Activated T-cell treated with anti-CD3 and anti-CD28 coated beads, Interleukin-2, amount 50 U/mL, for 72 hours (primary cell): ENCODE data around the gene PDGFRB. TPM values are rescaled to one million over a fixed set of nuclear protein-coding genes. Genes with fewer than 3 reads are reported as not detected.

Experiments used
- ATAC-seq, 2 donors: fragments of 150-1000 bp; cut with Tn5 transposase; replicated peaks in 1 of 2; 2 replicates each; pipeline ENCODE4 v1.10.0; 2021; ENCODE audit warnings: moderate library complexity in 2 of 2, mild to moderate bottlenecking in 1 of 2
- DNase-seq, 2 donors: peaks; one replicate each; pipeline ENCODE4 v3.0.0; 2021 to 2022; ENCODE audit warnings: mixed read lengths in 1 of 2
- H3K27ac Mint-ChIP-seq: one replicate; pipeline ENCODE4 v1.8.0; 2022; ENCODE audit warnings: mild to moderate bottlenecking, moderate library complexity, mixed read lengths
- H3K27me3 Mint-ChIP-seq: one replicate; pipeline ENCODE4 v1.8.0; 2022; ENCODE audit warnings: low read depth, mixed read lengths
- H3K36me3 Mint-ChIP-seq, 2 donors: one replicate each; pipeline ENCODE4 v1.8.0; 2022; ENCODE audit warnings: mixed read lengths in 2 of 2, mild to moderate bottlenecking in 1 of 2; ENCODE audit not compliant: insufficient read depth in 2 of 2
- H3K4me1 Mint-ChIP-seq: one replicate; pipeline ENCODE4 v1.8.0; 2022; ENCODE audit warnings: low read depth, mixed read lengths
- H3K4me3 Mint-ChIP-seq, 2 donors: one replicate each; pipeline ENCODE4 v1.8.0; 2022; ENCODE audit warnings: mild to moderate bottlenecking in 2 of 2, mixed read lengths in 2 of 2, moderate library complexity in 2 of 2
- H3K9me3 Mint-ChIP-seq, 2 donors: one replicate each; pipeline ENCODE4 v1.8.0; 2022; ENCODE audit warnings: mixed read lengths in 2 of 2
- total RNA-seq, 2 donors: library from RNA; stranded (reverse); gene quantifications; one replicate each; pipeline ENCODE4 v1.2.3, GENCODE V29; 2022

PDGFRB gene
- total RNA-seq, 2 donors from 2014 or later = 0.34 to 1.1 TPM

- H3K4me3 Mint-ChIP-seq = no peak overlapping the region
- ATAC-seq (no peak), DNase-seq (no peak)
- H3K27me3 Mint-ChIP-seq = peaks cover 65% of the 10 kb centered on the region
- no peak overlapping the region for H3K27ac Mint-ChIP-seq
- no peaks in the 10 kb centered on the region for H3K9me3 Mint-ChIP-seq
- no peaks in the 10 kb centered on the region for H3K36me3 Mint-ChIP-seq
- no peaks in the 10 kb centered on the region for H3K4me1 Mint-ChIP-seq
Observed at GRCh38 chr5:150166037-150166649, 10.5 kb upstream of the PDGFRB start.

DNA sequence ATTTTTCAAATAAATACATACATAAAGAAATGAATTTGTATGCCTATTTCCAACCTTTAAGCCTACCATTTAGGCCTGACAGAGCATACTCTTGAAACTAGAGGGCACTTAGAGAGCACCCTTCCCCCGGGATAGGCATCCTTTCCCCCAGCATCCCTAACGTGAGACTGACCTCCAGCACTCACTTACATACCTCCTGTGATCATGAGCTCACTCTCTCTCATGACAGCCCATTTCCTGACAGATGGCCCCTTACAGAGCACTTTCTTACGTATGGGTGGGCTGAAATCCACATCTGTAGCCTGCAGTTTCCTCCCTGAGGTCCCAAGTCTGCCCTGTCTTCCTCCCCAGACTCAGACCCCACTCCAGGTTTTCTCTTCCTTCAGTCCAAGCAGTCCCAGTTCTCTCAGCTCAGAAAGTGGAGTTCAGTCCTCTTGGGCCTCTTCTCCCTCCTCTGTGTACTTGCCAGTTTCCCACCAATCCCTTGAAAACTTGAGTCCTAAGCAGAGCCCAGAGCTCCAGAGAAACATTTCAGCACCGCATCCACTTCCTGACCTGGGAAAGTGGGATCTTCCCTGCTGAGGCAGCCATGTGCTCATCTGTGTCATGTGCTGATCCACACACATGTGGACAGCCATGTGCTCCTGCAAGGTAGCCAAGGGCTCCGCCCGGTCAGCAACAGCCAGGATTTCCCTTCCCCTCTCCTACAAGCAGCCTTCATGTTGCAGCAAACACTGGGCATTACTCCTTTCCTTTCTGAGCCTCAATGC lies 8.8 kb upstream of the PDGFRB start:
- no peaks in the 10 kb centered on the region for H3K9me3 Mint-ChIP-seq
- peaks cover 47% of the 10 kb centered on the region for H3K27me3 Mint-ChIP-seq
- no peaks in the 10 kb centered on the region for H3K4me1 Mint-ChIP-seq
- no peaks in the 10 kb centered on the region for H3K36me3 Mint-ChIP-seq
- H3K27ac Mint-ChIP-seq = no peak overlapping the region
- no peak overlapping the region for H3K4me3 Mint-ChIP-seq
- DNase-seq = no peak
- ATAC-seq = no peak

DNA sequence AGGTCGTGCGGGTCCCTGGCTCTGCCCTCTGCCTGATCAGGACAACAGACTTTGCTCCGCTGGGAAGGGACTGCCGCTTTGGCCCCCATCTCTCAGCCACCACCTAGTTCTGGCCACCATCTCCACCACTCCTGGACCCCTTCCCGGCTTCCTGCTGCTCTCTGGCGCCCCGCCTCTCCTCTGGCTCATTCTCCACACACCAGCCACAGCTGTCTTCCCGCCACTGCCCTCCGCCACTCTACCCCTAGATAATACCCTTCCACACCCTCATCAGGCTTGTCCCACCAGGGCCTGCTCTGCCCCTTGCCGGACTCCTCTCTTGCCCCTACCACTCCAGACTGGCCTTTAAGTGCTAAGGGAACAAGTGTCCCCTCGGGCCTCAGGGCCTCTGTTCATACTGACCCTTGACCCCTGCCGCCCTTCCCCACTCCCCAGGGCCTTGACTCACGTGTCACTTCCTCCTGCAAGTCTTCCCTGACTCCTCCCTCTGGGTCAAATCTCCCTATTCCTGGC lies 8.0 kb upstream of the PDGFRB start:
- Mint-ChIP-seq H3K27me3 (peaks cover 40% of the 10 kb centered on the region), H3K9me3 (no peaks in the 10 kb centered on the region), H3K27ac (no peak overlapping the region), H3K36me3 (no peaks in the 10 kb centered on the region), H3K4me1 (no peaks in the 10 kb centered on the region), H3K4me3 (no peak overlapping the region)
- DNase-seq = no peak
- no peak for ATAC-seq

GRCh38 chr5:150163035-150163434 lies 7.4 kb upstream of the PDGFRB start:
- H3K9me3 Mint-ChIP-seq = no peaks in the 10 kb centered on the region
- H3K27ac Mint-ChIP-seq = no peak overlapping the region
- H3K4me1 Mint-ChIP-seq = no peaks in the 10 kb centered on the region
- H3K4me3 Mint-ChIP-seq = no peak overlapping the region
- H3K27me3 Mint-ChIP-seq = peaks cover 35% of the 10 kb centered on the region
- DNase-seq = no peak
- H3K36me3 Mint-ChIP-seq = no peaks in the 10 kb centered on the region
- no peak for ATAC-seq

GRCh38 chr5:150162142-150162513 lies 6.5 kb upstream of the PDGFRB start:
- ATAC-seq (no peak), DNase-seq (no peak)
- Mint-ChIP-seq H3K36me3 (no peaks in the 10 kb centered on the region), H3K4me3 (no peak overlapping the region), H3K4me1 (no peaks in the 10 kb centered on the region), H3K27ac (no peak overlapping the region), H3K9me3 (no peaks in the 10 kb centered on the region), H3K27me3 (peaks cover 32% of the 10 kb centered on the region)

GRCh38 chr5:150161242-150162141 lies 5.8 kb upstream of the PDGFRB start:
- Mint-ChIP-seq H3K4me3 (no peak overlapping the region), H3K9me3 (no peaks in the 10 kb centered on the region), H3K4me1 (no peaks in the 10 kb centered on the region), H3K27ac (no peak overlapping the region), H3K27me3 (peaks cover 38% of the 10 kb centered on the region), H3K36me3 (no peaks in the 10 kb centered on the region)
- peak; percentile 80 to 82 for DNase-seq
- peak; percentile 76 to 82 for ATAC-seq

DNA sequence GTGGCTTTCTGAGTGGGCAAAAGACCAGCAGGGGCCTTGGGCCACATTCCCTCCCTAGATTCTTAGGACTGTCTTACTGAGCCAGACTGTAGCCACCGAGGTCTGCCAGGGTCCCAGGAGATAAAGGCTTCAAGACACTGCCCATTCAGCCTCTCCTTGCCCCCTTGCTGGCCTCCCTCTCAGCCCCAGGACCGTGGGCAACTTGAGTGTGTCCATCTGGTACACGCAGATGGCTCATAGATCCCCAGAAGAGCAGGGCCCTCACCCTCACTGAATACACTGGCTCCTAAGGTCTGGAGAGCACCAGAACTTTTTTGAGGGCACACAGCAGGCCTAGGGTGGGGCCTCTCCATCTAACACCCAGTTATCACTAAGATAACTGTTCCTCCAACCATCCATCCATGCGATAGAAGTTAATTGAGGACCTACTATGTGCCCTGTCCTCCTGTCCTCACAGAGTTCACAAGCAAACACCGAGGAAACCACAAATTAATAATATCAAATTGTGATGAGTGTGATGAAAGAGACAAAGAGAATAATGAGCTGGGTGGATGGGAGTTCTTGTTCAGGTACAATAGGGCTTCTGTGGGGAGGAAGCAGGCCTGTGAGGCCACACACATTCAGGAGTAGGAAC lies 4.9 kb upstream of the PDGFRB start:
- H3K27me3 Mint-ChIP-seq = peaks cover 41% of the 10 kb centered on the region
- H3K27ac Mint-ChIP-seq = no peak overlapping the region
- H3K36me3 Mint-ChIP-seq = no peaks in the 10 kb centered on the region
- H3K4me1 Mint-ChIP-seq = peaks cover 6% of the 10 kb centered on the region
- no peaks in the 10 kb centered on the region for H3K9me3 Mint-ChIP-seq
- no peak overlapping the region for H3K4me3 Mint-ChIP-seq
- DNase-seq = no peak
- no peak for ATAC-seq

GRCh38 chr5:150159741-150160179 lies 4.1 kb upstream of the PDGFRB start:
- H3K9me3 Mint-ChIP-seq = no peaks in the 10 kb centered on the region
- no peak overlapping the region for H3K4me3 Mint-ChIP-seq
- H3K4me1 Mint-ChIP-seq = peaks cover 6% of the 10 kb centered on the region
- no peak for ATAC-seq
- no peaks in the 10 kb centered on the region for H3K36me3 Mint-ChIP-seq
- no peak overlapping the region for H3K27ac Mint-ChIP-seq
- no peak for DNase-seq
- peaks cover 33% of the 10 kb centered on the region for H3K27me3 Mint-ChIP-seq

- ATAC-seq = no peak
- Mint-ChIP-seq H3K4me1 (peaks cover 6% of the 10 kb centered on the region), H3K27me3 (peaks cover 31% of the 10 kb centered on the region), H3K9me3 (no peaks in the 10 kb centered on the region), H3K36me3 (no peaks in the 10 kb centered on the region), H3K27ac (no peak overlapping the region), H3K4me3 (no peak overlapping the region)
- no peak for DNase-seq
Observed at GRCh38 chr5:150159031-150159430, 3.4 kb upstream of the PDGFRB start.

GRCh38 chr5:150158170-150158949 lies 2.7 kb upstream of the PDGFRB start:
- Mint-ChIP-seq H3K27me3 (peaks cover 32% of the 10 kb centered on the region), H3K9me3 (no peaks in the 10 kb centered on the region), H3K4me3 (no peak overlapping the region), H3K4me1 (peaks cover 6% of the 10 kb centered on the region), H3K27ac (no peak overlapping the region), H3K36me3 (no peaks in the 10 kb centered on the region)
- ATAC-seq = no peak
- DNase-seq = no peak

- Mint-ChIP-seq H3K4me3 (no peak overlapping the region), H3K36me3 (no peaks in the 10 kb centered on the region), H3K27me3 (peaks cover 32% of the 10 kb centered on the region), H3K4me1 (peaks cover 6% of the 10 kb centered on the region), H3K9me3 (no peaks in the 10 kb centered on the region), H3K27ac (no peak overlapping the region)
- ATAC-seq (no peak), DNase-seq (no peak)
Observed at GRCh38 chr5:150157168-150157567, 1.5 kb upstream of the PDGFRB start.

- peak overlapping the region in 1 of 2 donors; percentile 89 for H3K4me3 Mint-ChIP-seq
Observed at GRCh38 chr5:150156540-150156939, 895 bp upstream of the PDGFRB start.

More at GRCh38 chr5:150156540-150156939, 895 bp upstream of the PDGFRB start:
- Mint-ChIP-seq H3K4me1 (peaks cover 6% of the 10 kb centered on the region), H3K27ac (no peak overlapping the region), H3K36me3 (no peaks in the 10 kb centered on the region), H3K9me3 (no peaks in the 10 kb centered on the region), H3K27me3 (peaks cover 32% of the 10 kb centered on the region)
- ATAC-seq (no peak), DNase-seq (no peak)
